IMR-90 (cell line): ENCODE data around the gene ZBTB46. TPM values are rescaled to one million over a fixed set of nuclear protein-coding genes. Genes with fewer than 3 reads are reported as not detected.

Source experiments
- ATAC-seq: fragments of 200-7000 bp; cut with Tn5 transposase; 2 replicates; pipeline ENCODE4 v1.9.1; 2020; ENCODE audit warnings: low read depth, mild to moderate bottlenecking, moderate library complexity
- BruUV-seq: library from RNA; stranded (reverse); fragments of 400-500 nt; replicated peaks from 2 replicates; lab custom pipeline; 2021; lab: Mats Ljungman, UMichigan
- CTCF ChIA-PET: fragments of 300-600 bp; formaldehyde crosslinking; extraction: SDS; loops from one replicate; lab custom pipeline; 2021; ENCODE audit warnings: antibody characterized with exemption; lab: Yijun Ruan, JAX
- POLR2A ChIA-PET: fragments of 300-600 bp; sonication (Branson Sonifier 250); formaldehyde crosslinking; loops from one replicate; lab custom pipeline; 2022; ENCODE audit warnings: antibody characterized with exemption; ENCODE audit not compliant: unreplicated experiment; lab: Charles Lee
- DNase-seq: peaks from one replicate; pipeline ENCODE4 v3.0.0; 2013
- H2AFZ ChIP-seq: replicated peaks from 2 replicates; pipeline ENCODE3; 2013; ENCODE audit warnings: low read length, mild to moderate bottlenecking; ENCODE audit not compliant: poor library complexity
- H2AK5ac ChIP-seq: 2 replicates; pipeline ENCODE4 v1.6.1; 2013; ENCODE audit warnings: low read depth, low read length, inconsistent platforms
- H2AK9ac ChIP-seq: replicated peaks from 2 replicates; pipeline ENCODE3; 2013; ENCODE audit warnings: mild to moderate bottlenecking, low read depth, low read length, moderate library complexity; ENCODE audit not compliant: poor library complexity
- H2BK120ac ChIP-seq: 2 replicates; pipeline ENCODE4 v1.6.1; 2013; ENCODE audit warnings: low read depth, low read length, inconsistent platforms
- H2BK15ac ChIP-seq: 3 replicates; pipeline ENCODE4 v1.6.1; 2013; ENCODE audit warnings: low read depth, low read length, inconsistent platforms
- H2BK20ac ChIP-seq: 2 replicates; pipeline ENCODE4 v1.6.1; 2013; ENCODE audit warnings: low read depth, mild to moderate bottlenecking, inconsistent platforms, low read length, moderate library complexity
- H2BK5ac ChIP-seq: 2 replicates; pipeline ENCODE4 v1.6.1; 2013; ENCODE audit warnings: mild to moderate bottlenecking, low read depth, low read length, inconsistent platforms; ENCODE audit not compliant: poor library complexity, severe bottlenecking
- H3K14ac ChIP-seq: replicated peaks from 2 replicates; pipeline ENCODE4 v1.6.1; 2013; ENCODE audit warnings: low read depth, low read length, inconsistent platforms
- H3K18ac ChIP-seq: 2 replicates; pipeline ENCODE4 v1.6.1; 2013; ENCODE audit warnings: low read depth, low read length, control low read depth
- H3K23ac ChIP-seq: 2 replicates; pipeline ENCODE4 v1.6.1; 2013; ENCODE audit warnings: low read depth, low read length, inconsistent platforms
- H3K27ac ChIP-seq: 2 replicates; pipeline ENCODE4 v1.5.1; 2013; ENCODE audit warnings: mild to moderate bottlenecking, control low read depth, low read length; ENCODE audit not compliant: insufficient read depth
- H3K27me3 ChIP-seq: 2 replicates; pipeline ENCODE4 v1.6.1; 2013; ENCODE audit warnings: low read length; ENCODE audit not compliant: control insufficient read depth, insufficient read depth
- H3K36me3 ChIP-seq: 2 replicates; pipeline ENCODE4 v1.6.1; 2013; ENCODE audit warnings: low read length, mixed read lengths; ENCODE audit not compliant: control insufficient read depth, insufficient read depth
- H3K4ac ChIP-seq: 2 replicates; pipeline ENCODE4 v1.6.1; 2013; ENCODE audit warnings: low read depth, low read length, inconsistent platforms
- H3K4me1 ChIP-seq: 2 replicates; pipeline ENCODE4 v1.6.1; 2013; ENCODE audit warnings: low read length, mixed read lengths; ENCODE audit not compliant: control insufficient read depth, insufficient read depth
- H3K4me2 ChIP-seq: 2 replicates; pipeline ENCODE4 v1.6.1; 2013; ENCODE audit warnings: low read depth, mild to moderate bottlenecking, control low read depth, low read length, moderate library complexity
- H3K4me3 ChIP-seq: 2 replicates; pipeline ENCODE4 v1.5.1; 2013; ENCODE audit warnings: low read depth, mild to moderate bottlenecking, control low read depth, low read length, moderate library complexity; ENCODE audit not compliant: insufficient read depth
- H3K56ac ChIP-seq: 2 replicates; pipeline ENCODE4 v1.6.1; 2013; ENCODE audit warnings: low read length, inconsistent platforms; ENCODE audit not compliant: insufficient read depth; ENCODE audit errors: extremely low read depth
- H3K79me1 ChIP-seq, 2 experiments: 2 replicates each; pipeline ENCODE4 v1.6.1; 2013; ENCODE audit warnings: low read length in 2 of 2, inconsistent platforms in 1 of 2, low read depth in 1 of 2
- H3K9ac ChIP-seq: 2 replicates; pipeline ENCODE4 v1.6.1; 2013; ENCODE audit warnings: low read depth, low read length, control low read depth
- H3K9me1 ChIP-seq: 2 replicates; pipeline ENCODE4 v1.6.1; 2013; ENCODE audit warnings: low read length, inconsistent platforms; ENCODE audit not compliant: insufficient read depth
- H3K9me3 ChIP-seq: 2 replicates; pipeline ENCODE4 v1.6.1; 2013; ENCODE audit warnings: low read length; ENCODE audit not compliant: control insufficient read depth, insufficient read depth
- H4K20me1 ChIP-seq: 2 replicates; pipeline ENCODE4 v1.6.1; 2013; ENCODE audit warnings: low read length, inconsistent platforms; ENCODE audit not compliant: insufficient read depth
- H4K5ac ChIP-seq: 2 replicates; pipeline ENCODE4 v1.6.1; 2013; ENCODE audit warnings: mild to moderate bottlenecking, low read depth, low read length, control low read depth
- H4K8ac ChIP-seq, 2 experiments: 2 replicates each; pipeline ENCODE4 v1.6.1; 2013; ENCODE audit warnings: low read depth in 2 of 2, low read length in 2 of 2, control low read depth in 1 of 2, inconsistent platforms in 1 of 2
- H4K91ac ChIP-seq: 2 replicates; pipeline ENCODE4 v1.6.1; 2013; ENCODE audit warnings: low read depth, low read length, inconsistent platforms; ENCODE audit not compliant: insufficient read depth
- BHLHE40 ChIP-seq: fragments of 150-350 bp; IDR thresholded peaks from 2 replicates; pipeline ENCODE4 v1.6.1; 2016; ENCODE audit warnings: mild to moderate bottlenecking, low read depth, low read length
- CEBPB ChIP-seq: IDR thresholded peaks from 2 replicates; pipeline ENCODE4 v1.6.1; 2012; ENCODE audit warnings: low read depth, low read length, improper control_type of control experiment
- CHD1 ChIP-seq: IDR thresholded peaks from 2 replicates; pipeline ENCODE4 v1.6.1; 2012; ENCODE audit warnings: low read depth, low read length, improper control_type of control experiment
- FOS ChIP-seq: fragments of 150-350 bp; IDR thresholded peaks from 2 replicates; pipeline ENCODE4 v1.6.1; 2016; ENCODE audit warnings: low read depth, low read length
- MAFK ChIP-seq: IDR thresholded peaks from 2 replicates; pipeline ENCODE4 v1.6.1; 2012; ENCODE audit warnings: low read depth, low read length, improper control_type of control experiment
- MAZ ChIP-seq: IDR thresholded peaks from 2 replicates; pipeline ENCODE4 v1.6.1; 2012; ENCODE audit warnings: low read depth, mild to moderate bottlenecking, low read length, improper control_type of control experiment, moderate library complexity, borderline replicate concordance
- MXI1 ChIP-seq: IDR thresholded peaks from 2 replicates; pipeline ENCODE4 v1.6.1; 2012; ENCODE audit warnings: low read depth, mild to moderate bottlenecking, low read length, moderate library complexity, borderline replicate concordance
- NFE2L2 ChIP-seq: fragments of 150-350 bp; IDR thresholded peaks from 2 replicates; pipeline ENCODE4 v1.6.1; 2016; ENCODE audit warnings: low read depth, mild to moderate bottlenecking, low read length
- POLR2A ChIP-seq: IDR thresholded peaks from 2 replicates; pipeline ENCODE4 v1.6.1; 2012; ENCODE audit warnings: mild to moderate bottlenecking, low read depth, low read length
- RAD21 ChIP-seq: IDR thresholded peaks from 2 replicates; pipeline ENCODE4 v1.6.1; 2012; ENCODE audit warnings: low read length, improper control_type of control experiment
- RCOR1 ChIP-seq: IDR thresholded peaks from 2 replicates; pipeline ENCODE4 v1.6.1; 2012; ENCODE audit warnings: mild to moderate bottlenecking, low read length, improper control_type of control experiment; ENCODE audit not compliant: insufficient replicate concordance
- RFX5 ChIP-seq: IDR thresholded peaks from 2 replicates; pipeline ENCODE4 v1.8.0; 2012; ENCODE audit warnings: low read depth, mild to moderate bottlenecking, low read length, moderate library complexity
- SMC3 ChIP-seq: fragments of 150-350 bp; IDR thresholded peaks from 2 replicates; pipeline ENCODE4 v1.6.1; 2016; ENCODE audit warnings: low read depth, mild to moderate bottlenecking, antibody characterized with exemption, low read length, moderate library complexity
- WGBS, 2 experiments: methylation state at CpG; one replicate each; pipeline versions ENCODE4 v1.1.5 to v1.1.7; 2013; ENCODE audit warnings: missing lambda C conversion rate in 2 of 2; ENCODE audit not compliant: insufficient read length in 1 of 2; ENCODE audit errors: extremely low coverage in 2 of 2; 5-methylcytosine and 5-hydroxymethylcytosine counted together
- dilution Hi-C: fragments of 300-500 bp; cut with HindIII; formaldehyde crosslinking; loops from one replicate; pipeline ENCODE4 v1.14.3; 2018; ENCODE audit warnings: low sequenced_read_pairs; ENCODE audit not compliant: unreplicated experiment
- in situ Hi-C: fragments of 300-500 bp; cut with MboI; formaldehyde crosslinking; loops from 3 replicates; pipeline ENCODE4 v1.14.3; 2019; ENCODE audit warnings: low sequenced_read_pairs, inconsistent platforms, mixed read lengths
- intact Hi-C: fragments of 100-400 bp; cut with micrococcal nuclease; formaldehyde crosslinking; loops from 2 replicates; pipeline ENCODE4 v1.10.0; 2022
- polyA plus RNA-seq, 3 experiments: library from polyadenylated mRNA; depleted of rRNA; stranded (reverse); fragments of >200 nt; gene quantifications; 2 replicates each; pipeline ENCODE4 v1.2.3, GENCODE V29; 2012; ENCODE audit warnings: low replicate concordance in 1 of 3
- total RNA-seq: library from RNA; depleted of rRNA; stranded (reverse); fragments of >200 nt; gene quantifications from 2 replicates; pipeline ENCODE4 v1.2.3, GENCODE V29; 2012
- TF ChIP-seq, protein P1 (sequence below): conservative IDR thresholded peaks from 2 replicates; pipeline ENCODE4 v1.5.1; 2012; ENCODE audit warnings: mild to moderate bottlenecking, low read depth, low read length, improper control_type of control experiment
- TF ChIP-seq, protein P2 (sequence below): fragments of 150-350 bp; IDR thresholded peaks from 2 replicates; pipeline ENCODE4 v1.6.1; 2017; ENCODE audit warnings: mild to moderate bottlenecking, antibody characterized with exemption, low read length, low read depth

ZBTB46 gene
- total and polyA plus RNA-seq, 2 of the 4 experiments (the other 2 are of a cell fraction) = 4.2 to 14.9 TPM

DNA sequence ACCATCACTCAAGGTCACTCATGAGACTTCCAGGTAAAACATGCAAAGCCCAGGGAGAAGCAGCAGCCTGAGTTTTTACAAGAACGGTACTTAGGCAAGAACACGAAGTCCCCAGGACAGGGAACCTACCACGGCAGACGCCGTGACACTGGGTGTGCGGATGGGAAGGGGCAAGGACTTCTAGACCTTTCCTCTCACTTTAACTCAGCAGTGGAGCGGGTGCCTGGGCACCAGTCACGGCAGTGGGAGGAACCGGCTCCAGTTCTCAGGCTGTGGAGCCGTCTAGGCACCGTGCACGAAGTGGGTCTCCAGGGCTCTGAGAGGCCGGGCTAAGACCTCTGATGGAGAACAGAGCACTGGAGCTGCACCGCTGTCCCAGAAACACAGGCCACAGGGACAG lies 2.5 kb downstream of the ZBTB46 start:
- H3K23ac ChIP-seq = no peak overlapping the region
- ChIA-PET POLR2A (no interaction called here), CTCF (no interaction called here)
- no peak overlapping the region for H2AFZ ChIP-seq
- no peak overlapping the region for H3K14ac ChIP-seq
- 90% methylated on average over 2 of the region's 14 CpGs; no CpG with 5 or more reads in 1 of the 2 experiments for WGBS, 2 experiments
- no peaks in the 10 kb centered on the region for H3K9me3 ChIP-seq
- no peak overlapping the region for H4K8ac ChIP-seq
- peak overlapping the region; percentile 54; the same call in 1 of the 2 replicates for H2AK5ac ChIP-seq
- intact Hi-C loops (no loop called here), dilution Hi-C loops (no loop called here), in situ Hi-C loops (no loop called here)
- H3K4ac ChIP-seq = no peak overlapping the region
- ATAC-seq (no peak), DNase-seq (no peak)
- H3K36me3 ChIP-seq = 0 out of 2 replicates have a peak, but pooled peaks cover 1% of the 10 kb centered on the region
- no peak overlapping the region; the same call in 1 of the 2 replicates for H3K4me2 ChIP-seq
- peaks cover 26 to 64% of the 10 kb centered on the region in 2 experiments for H3K79me1 ChIP-seq
- H4K5ac ChIP-seq = no peak overlapping the region
- H3K4me1 ChIP-seq = peaks cover 30% of the 10 kb centered on the region
- no peak overlapping the region for H2BK15ac ChIP-seq
- no peak overlapping the region for H2AK9ac ChIP-seq
- no peak overlapping the region for H2BK5ac ChIP-seq
- peaks cover 45% of the 10 kb centered on the region; the same call in 1 of the 2 replicates for H4K20me1 ChIP-seq
- no peak overlapping the region for H2BK20ac ChIP-seq
- no peak overlapping the region for H3K18ac ChIP-seq
- H3K27me3 ChIP-seq = no peaks in the 10 kb centered on the region
- H2BK120ac ChIP-seq = no peak overlapping the region
- H4K91ac ChIP-seq = no peak overlapping the region
- no peak overlapping the region for H3K4me3 ChIP-seq
- H3K9me1 ChIP-seq = peaks cover 24% of the 10 kb centered on the region
- TSS peak; percentile 27 for BruUV-seq
- no peak overlapping the region for H3K27ac ChIP-seq
- TF ChIP-seq, protein P1, sequence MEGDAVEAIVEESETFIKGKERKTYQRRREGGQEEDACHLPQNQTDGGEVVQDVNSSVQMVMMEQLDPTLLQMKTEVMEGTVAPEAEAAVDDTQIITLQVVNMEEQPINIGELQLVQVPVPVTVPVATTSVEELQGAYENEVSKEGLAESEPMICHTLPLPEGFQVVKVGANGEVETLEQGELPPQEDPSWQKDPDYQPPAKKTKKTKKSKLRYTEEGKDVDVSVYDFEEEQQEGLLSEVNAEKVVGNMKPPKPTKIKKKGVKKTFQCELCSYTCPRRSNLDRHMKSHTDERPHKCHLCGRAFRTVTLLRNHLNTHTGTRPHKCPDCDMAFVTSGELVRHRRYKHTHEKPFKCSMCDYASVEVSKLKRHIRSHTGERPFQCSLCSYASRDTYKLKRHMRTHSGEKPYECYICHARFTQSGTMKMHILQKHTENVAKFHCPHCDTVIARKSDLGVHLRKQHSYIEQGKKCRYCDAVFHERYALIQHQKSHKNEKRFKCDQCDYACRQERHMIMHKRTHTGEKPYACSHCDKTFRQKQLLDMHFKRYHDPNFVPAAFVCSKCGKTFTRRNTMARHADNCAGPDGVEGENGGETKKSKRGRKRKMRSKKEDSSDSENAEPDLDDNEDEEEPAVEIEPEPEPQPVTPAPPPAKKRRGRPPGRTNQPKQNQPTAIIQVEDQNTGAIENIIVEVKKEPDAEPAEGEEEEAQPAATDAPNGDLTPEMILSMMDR = no peak
- TF ChIP-seq BHLHE40 = no peak
- TF ChIP-seq FOS = no peak
- no peak for TF ChIP-seq MAZ
- TF ChIP-seq MAFK = no peak
- TF ChIP-seq RFX5 = no peak
- no peak for TF ChIP-seq CHD1
- TF ChIP-seq POLR2A = no peak
- TF ChIP-seq MXI1 = no peak
- no peak for TF ChIP-seq CEBPB
- no peak for TF ChIP-seq RAD21
- TF ChIP-seq, protein P2, sequence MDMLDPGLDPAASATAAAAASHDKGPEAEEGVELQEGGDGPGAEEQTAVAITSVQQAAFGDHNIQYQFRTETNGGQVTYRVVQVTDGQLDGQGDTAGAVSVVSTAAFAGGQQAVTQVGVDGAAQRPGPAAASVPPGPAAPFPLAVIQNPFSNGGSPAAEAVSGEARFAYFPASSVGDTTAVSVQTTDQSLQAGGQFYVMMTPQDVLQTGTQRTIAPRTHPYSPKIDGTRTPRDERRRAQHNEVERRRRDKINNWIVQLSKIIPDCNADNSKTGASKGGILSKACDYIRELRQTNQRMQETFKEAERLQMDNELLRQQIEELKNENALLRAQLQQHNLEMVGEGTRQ = no peak
- TF ChIP-seq RCOR1 = no peak
- TF ChIP-seq SMC3 = no peak
- TF ChIP-seq NFE2L2 = no peak
- H3K56ac ChIP-seq = no peak overlapping the region
- no peak overlapping the region for H3K9ac ChIP-seq
